Lower leg skin (tissue), 3 donors: ENCODE results near the gene KCTD12.
"Not testable (repeated sequence)": the region's sequence is repeated elsewhere in the genome, so short reads cannot be mapped to it uniquely, and the experiment has no call there.

ENCODE experiments used
- CTCF ChIP-seq, 3 donors: fragments of 450-650 bp; IDR thresholded peaks; one replicate each; pipeline ENCODE4 v1.5.1; 2016; ENCODE audit warnings: antibody characterized with exemption in 3 of 3, mild to moderate bottlenecking in 3 of 3, moderate library complexity in 2 of 3
- POLR2A ChIP-seq, 2 donors: fragments of 450-650 bp; IDR thresholded peaks; one replicate each; pipeline ENCODE4 v1.6.1; 2016 to 2017; ENCODE audit warnings: antibody characterized with exemption in 2 of 2, mild to moderate bottlenecking in 1 of 2, moderate library complexity in 1 of 2

GRCh38 chr13:76917755-76918481 is 31.7 kb upstream of the KCTD12 start:
- not testable (repeated sequence) for TF ChIP-seq CTCF, POLR2A (IDR thresholded peaks at IDR 0.05)
